Activated effector memory CD4-positive, alpha-beta T cell treated with anti-CD3 and anti-CD28 coated beads, Interleukin-2, amount 50 U/mL, for 16 hours (primary cell): ENCODE results near the gene FCSK.
"Not testable (repeated sequence)": the region's sequence is repeated elsewhere in the genome, so short reads cannot be mapped to it uniquely, and the experiment has no call there.

Experiments
- DNase-seq: peaks from one replicate; pipeline ENCODE4 v3.0.0-alpha.2; 2020

Gene FCSK

GRCh38 chr16:70454222-70455034, at the start of gene FCSK:
FCSK (plus strand) TSS chr16:70454595; CDS start chr16:70463191, 8,596 bp downstream.
- DNase-seq, result peak; percentile 89

GRCh38 chr16:70406104-70406503, 48.3 kb upstream of the FCSK start:
- not testable (repeated sequence) for DNase-seq

GRCh38 chr16:70407811-70408274, 46.6 kb upstream of the FCSK start:
- DNase-seq, result no peak

- DNase-seq, result no peak
Observed at GRCh38 chr16:70410734-70411133, 43.7 kb upstream of the FCSK start.

- DNase-seq, result no peak
Observed at GRCh38 chr16:70412385-70412784, 42.0 kb upstream of the FCSK start.

GRCh38 chr16:70413572-70413971, 40.8 kb upstream of the FCSK start:
- not testable (repeated sequence) for DNase-seq

- DNase-seq, result no peak
Observed at GRCh38 chr16:70416748-70417616, 37.4 kb upstream of the FCSK start.

- DNase-seq, result no peak
Observed at GRCh38 chr16:70417661-70418060, 36.7 kb upstream of the FCSK start.

- no peak for DNase-seq
Observed at GRCh38 chr16:70418274-70418992, 36.0 kb upstream of the FCSK start.

- no peak for DNase-seq
Observed at GRCh38 chr16:70418993-70419318, 35.4 kb upstream of the FCSK start.

GRCh38 chr16:70419384-70420327, 34.7 kb upstream of the FCSK start:
- no peak for DNase-seq

GRCh38 chr16:70421014-70421413, 33.4 kb upstream of the FCSK start:
- no peak for DNase-seq

GRCh38 chr16:70421473-70422311, 32.7 kb upstream of the FCSK start:
- no peak for DNase-seq

- DNase-seq, result no peak
Observed at GRCh38 chr16:70422543-70422942, 31.9 kb upstream of the FCSK start.

- no peak for DNase-seq
Observed at GRCh38 chr16:70427786-70428177, 26.6 kb upstream of the FCSK start.

- DNase-seq, result peak; percentile 81
Observed at GRCh38 chr16:70428178-70428998, 26.0 kb upstream of the FCSK start.

GRCh38 chr16:70429888-70430666, 24.3 kb upstream of the FCSK start:
- no peak for DNase-seq

- peak; percentile 79 for DNase-seq
Observed at GRCh38 chr16:70430667-70431536, 23.5 kb upstream of the FCSK start.
